CD8-positive, alpha-beta memory T cell (primary cell): ENCODE measurements around the gene PPP1R14C. TPM values are rescaled to one million over a fixed set of nuclear protein-coding genes. Genes with fewer than 3 reads are reported as not detected.
A peak's percentile ranks its signal among the peaks of the same experiment; 100 is the strongest.

Experiments
- CTCF ChIA-PET: fragments of 350-600 bp; sonication (Branson Sonifier 250); formaldehyde crosslinking; loops from one replicate; lab custom pipeline; 2021; ENCODE audit warnings: antibody characterized with exemption; lab: Charles Lee
- POLR2A ChIA-PET: fragments of 350-600 bp; sonication (Branson Sonifier 250); formaldehyde crosslinking; loops from one replicate; lab custom pipeline; 2021; ENCODE audit warnings: antibody characterized with exemption; lab: Charles Lee
- DNase-seq, 5 donors: peaks; one replicate each; pipeline versions ENCODE4 v3.0.0 to v3.0.0-alpha.2; 2020 to 2022; ENCODE audit warnings: mixed read lengths in 1 of 5
- H3K27ac ChIP-seq: one replicate; pipeline ENCODE4 v1.7.0; 2013; ENCODE audit warnings: low read depth, mild to moderate bottlenecking, low read length, moderate library complexity
- H3K27me3 ChIP-seq: 2 replicates; pipeline ENCODE4 v1.7.0; 2013; ENCODE audit warnings: low read length, mild to moderate bottlenecking; ENCODE audit not compliant: insufficient read depth, poor library complexity, severe bottlenecking
- H3K36me3 ChIP-seq: 2 replicates; pipeline ENCODE4 v1.7.0; 2013; ENCODE audit warnings: mild to moderate bottlenecking, low read length, moderate library complexity; ENCODE audit not compliant: insufficient read depth
- H3K4me1 ChIP-seq: 2 replicates; pipeline ENCODE4 v1.7.0; 2013; ENCODE audit warnings: mild to moderate bottlenecking, low read length, moderate library complexity; ENCODE audit not compliant: insufficient read depth
- H3K4me3 ChIP-seq: 2 replicates; pipeline ENCODE4 v1.7.0; 2013; ENCODE audit warnings: mild to moderate bottlenecking, low read length
- H3K9me3 ChIP-seq: 2 replicates; pipeline ENCODE4 v1.7.0; 2013; ENCODE audit warnings: mild to moderate bottlenecking, low read length
- H3K27ac Mint-ChIP-seq, 8 donors: one replicate each; pipeline ENCODE4 v1.8.0; 2020 to 2021; ENCODE audit warnings: mixed read lengths in 8 of 8, mild to moderate bottlenecking in 6 of 8, inconsistent platforms in 3 of 8, moderate library complexity in 3 of 8
- H3K27me3 Mint-ChIP-seq, 2 donors: one replicate each; pipeline ENCODE4 v1.8.0; 2020 to 2021; ENCODE audit warnings: mixed read lengths in 2 of 2, mild to moderate bottlenecking in 1 of 2, moderate library complexity in 1 of 2
- H3K36me3 Mint-ChIP-seq, 3 donors: one replicate each; pipeline ENCODE4 v1.8.0; 2020 to 2021; ENCODE audit warnings: mixed read lengths in 3 of 3, inconsistent platforms in 1 of 3, mild to moderate bottlenecking in 1 of 3
- H3K4me1 Mint-ChIP-seq, 3 donors: one replicate each; pipeline ENCODE4 v1.8.0; 2020 to 2021; ENCODE audit warnings: mixed read lengths in 3 of 3, inconsistent platforms in 1 of 3, mild to moderate bottlenecking in 1 of 3
- H3K4me3 Mint-ChIP-seq, 7 donors: one replicate each; pipeline ENCODE4 v1.8.0; 2020 to 2021; ENCODE audit warnings: mixed read lengths in 7 of 7, mild to moderate bottlenecking in 6 of 7, moderate library complexity in 4 of 7, inconsistent platforms in 2 of 7
- H3K9me3 Mint-ChIP-seq, 5 donors: one replicate each; pipeline ENCODE4 v1.8.0; 2020 to 2022; ENCODE audit warnings: mixed read lengths in 5 of 5, mild to moderate bottlenecking in 3 of 5, moderate library complexity in 2 of 5, inconsistent platforms in 1 of 5
- polyA plus RNA-seq: library from polyadenylated mRNA; unstranded; fragments of 300-500 nt; fragmentation: Illumina TruSeq; gene quantifications from one replicate; pipeline ENCODE4 v1.2.3, GENCODE V29; 2021
- total RNA-seq, 2 experiments: library from RNA; stranded (reverse); gene quantifications; one replicate each; pipeline ENCODE4 v1.2.3, GENCODE V29; 2021

The PPP1R14C gene
- total and polyA plus RNA-seq, 3 experiments from 2014 or later, result 0.76 to 1.6 (median 1.4) TPM

DNA sequence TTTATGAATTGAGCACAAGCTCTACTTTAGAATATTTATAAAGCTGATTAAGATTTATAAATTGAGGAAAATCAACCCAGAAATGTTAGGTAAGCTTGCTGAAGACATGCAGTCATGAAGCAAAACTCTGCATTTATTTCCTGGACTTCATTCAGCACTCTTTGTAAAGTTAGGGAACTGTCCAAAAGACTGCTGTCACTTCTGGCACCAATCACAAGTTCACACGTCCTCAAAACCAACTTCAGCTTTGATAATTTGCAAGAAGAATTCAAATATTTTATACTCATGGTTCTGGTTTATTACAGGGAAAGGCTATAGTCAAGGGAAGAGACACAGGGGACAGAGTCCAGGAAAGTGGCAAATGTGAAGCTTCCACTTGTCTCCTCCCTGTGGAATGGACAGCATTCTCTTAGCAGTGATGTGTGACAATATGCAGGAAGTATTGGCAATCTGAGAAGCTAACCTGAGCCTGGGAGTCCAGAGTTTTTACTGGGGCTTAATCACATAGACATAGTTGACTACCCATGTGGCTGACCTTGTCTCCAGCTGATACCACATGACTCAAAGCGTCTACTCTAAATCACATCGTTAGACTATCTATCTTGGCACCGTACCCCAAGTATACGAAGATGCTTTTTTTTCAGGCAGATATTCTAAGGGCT is 85.4 kb downstream of the PPP1R14C start:
- H3K9me3 Mint-ChIP-seq, result peaks cover 5 to 12% (median 8%) of the 10 kb centered on the region in 5 donors
- Histone ChIP-seq H3K4me1 (no peaks in the 10 kb centered on the region), H3K4me3 (no peak overlapping the region), H3K36me3 (no peaks in the 10 kb centered on the region), H3K9me3 (no peaks in the 10 kb centered on the region), H3K27me3 (no peaks in the 10 kb centered on the region), H3K27ac (no peak overlapping the region)
- CTCF ChIA-PET, result no interaction called here
- no peak for DNase-seq
- peaks cover 9 to 12% (median 10%) of the 10 kb centered on the region in 3 donors for H3K4me1 Mint-ChIP-seq
- POLR2A ChIA-PET, result no interaction called here
- no peak overlapping the region for H3K4me3 Mint-ChIP-seq
- no peak overlapping the region for H3K27ac Mint-ChIP-seq
- H3K27me3 Mint-ChIP-seq, result peaks cover 2 to 36% of the 10 kb centered on the region in 2 donors
- H3K36me3 Mint-ChIP-seq, result peaks cover 0 to 15% (median 0%) of the 10 kb centered on the region in 3 donors

GRCh38 chr6:150229436-150230163 is 86.8 kb downstream of the PPP1R14C start:
- Mint-ChIP-seq H3K4me1 (peaks cover 9 to 18% (median 12%) of the 10 kb centered on the region in 3 donors), H3K27me3 (peaks cover under 1 to 29% of the 10 kb centered on the region in 2 donors), H3K4me3 (no peak overlapping the region), H3K36me3 (peaks cover 0 to 15% (median 0%) of the 10 kb centered on the region in 3 donors), H3K9me3 (peaks cover 5 to 12% (median 8%) of the 10 kb centered on the region in 5 donors), H3K27ac (no peak overlapping the region)
- H3K27me3 ChIP-seq, result no peaks in the 10 kb centered on the region
- ChIA-PET POLR2A (no interaction called here), CTCF (no interaction called here)
- no peaks in the 10 kb centered on the region for H3K4me1 ChIP-seq
- H3K27ac ChIP-seq, result no peak overlapping the region
- no peaks in the 10 kb centered on the region for H3K9me3 ChIP-seq
- DNase-seq, result no peak
- no peak overlapping the region for H3K4me3 ChIP-seq
- H3K36me3 ChIP-seq, result no peaks in the 10 kb centered on the region

DNA sequence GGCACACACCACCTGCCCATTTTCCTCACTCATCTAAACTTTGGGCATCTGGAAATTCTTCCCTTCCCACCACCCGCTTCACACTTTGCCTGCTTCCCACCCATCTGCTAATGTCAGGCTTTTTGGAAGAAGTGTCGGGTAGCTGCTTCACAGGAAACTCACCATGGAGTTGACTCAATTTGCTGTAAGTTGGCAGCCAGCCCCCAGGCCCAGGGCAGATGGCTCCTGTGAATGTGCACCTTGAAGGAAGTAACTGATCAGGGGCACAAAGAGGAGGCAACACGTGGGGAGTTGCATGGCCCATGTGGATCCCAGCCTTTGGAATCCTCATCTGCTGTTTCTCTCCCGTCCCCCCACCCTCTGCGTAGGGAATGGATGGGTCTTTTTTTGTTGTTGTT is 87.3 kb downstream of the PPP1R14C start:
- Mint-ChIP-seq H3K27me3 (peaks cover 2 to 23% of the 10 kb centered on the region in 2 donors), H3K36me3 (peaks cover 0 to 17% (median 0%) of the 10 kb centered on the region in 3 donors), H3K4me3 (no peak overlapping the region), H3K9me3 (peaks cover 6 to 14% (median 9%) of the 10 kb centered on the region in 5 donors), H3K27ac (peak overlapping the region in 1 of 8 donors; percentile 7), H3K4me1 (peaks cover 14 to 23% (median 17%) of the 10 kb centered on the region in 3 donors)
- H3K4me1 ChIP-seq, result peaks cover 3% of the 10 kb centered on the region
- no peak overlapping the region for H3K4me3 ChIP-seq
- no peaks in the 10 kb centered on the region for H3K9me3 ChIP-seq
- CTCF ChIA-PET, result no interaction called here
- no peak for DNase-seq
- H3K27me3 ChIP-seq, result no peaks in the 10 kb centered on the region
- no peaks in the 10 kb centered on the region for H3K36me3 ChIP-seq
- POLR2A ChIA-PET, result no interaction called here
- H3K27ac ChIP-seq, result no peak overlapping the region

DNA sequence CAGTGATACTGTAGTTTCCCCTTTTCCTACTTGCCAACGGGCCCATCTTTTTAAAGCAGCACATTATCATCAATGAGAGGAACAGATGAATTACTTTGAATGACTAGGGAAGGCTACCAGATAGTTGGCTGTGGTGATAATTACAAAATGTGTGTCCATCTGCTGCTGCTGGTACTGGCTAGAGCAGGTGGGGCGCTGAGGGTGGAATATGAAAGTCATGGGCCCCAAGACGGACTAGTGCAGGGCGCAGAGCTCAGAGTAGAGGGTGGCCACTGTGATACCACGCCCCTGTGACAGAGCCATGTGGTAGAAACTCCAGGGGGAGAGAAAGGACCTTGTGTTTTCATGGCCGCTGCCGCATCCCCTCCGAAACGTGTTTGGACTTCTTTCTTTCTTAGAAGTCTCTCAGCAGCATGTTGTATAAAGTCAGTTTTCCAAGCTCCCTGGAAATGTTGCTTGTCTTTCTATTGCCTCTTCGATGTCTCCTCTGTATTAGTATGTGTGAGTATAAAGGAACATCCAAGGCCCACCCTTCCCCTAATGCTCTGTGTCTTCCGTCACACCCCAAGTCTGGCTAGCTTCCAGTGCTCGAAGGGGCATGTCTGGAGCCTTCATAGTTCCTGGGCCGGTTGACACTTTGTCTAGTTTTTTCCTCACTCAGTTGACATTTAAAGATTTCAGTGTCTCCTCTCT is 88.1 kb downstream of the PPP1R14C start:
- CTCF ChIA-PET, result no interaction called here
- H3K4me3 Mint-ChIP-seq, result peak overlapping the region in 1 of 7 donors; percentile 27

DNA sequence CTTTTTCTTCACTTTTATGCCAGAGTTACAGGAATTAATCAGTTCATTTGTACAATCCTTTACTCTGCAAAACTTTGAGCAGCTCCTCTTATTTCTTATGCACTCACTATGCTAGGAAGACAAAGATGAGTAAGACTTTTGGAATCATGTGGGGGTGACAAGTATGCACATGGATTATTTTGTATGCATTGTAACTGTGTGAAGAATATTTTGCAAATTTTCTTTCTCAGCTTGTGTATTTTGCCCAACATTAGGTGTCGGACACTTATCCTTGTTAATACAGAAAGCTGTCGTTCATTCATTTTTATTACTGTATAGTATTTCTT is 88.6 kb downstream of the PPP1R14C start:
- Mint-ChIP-seq H3K27ac (no peak overlapping the region), H3K27me3 (peaks cover 3 to 17% of the 10 kb centered on the region in 2 donors), H3K9me3 (peaks cover 7 to 14% (median 10%) of the 10 kb centered on the region in 5 donors), H3K36me3 (peaks cover 0 to 23% (median 0%) of the 10 kb centered on the region in 3 donors), H3K4me3 (no peak overlapping the region), H3K4me1 (peaks cover 27 to 36% (median 30%) of the 10 kb centered on the region in 3 donors)
- Histone ChIP-seq H3K36me3 (no peaks in the 10 kb centered on the region), H3K9me3 (no peaks in the 10 kb centered on the region), H3K27me3 (no peaks in the 10 kb centered on the region), H3K4me3 (no peak overlapping the region), H3K27ac (no peak overlapping the region), H3K4me1 (peaks cover 9% of the 10 kb centered on the region)
- no peak for DNase-seq
- POLR2A ChIA-PET, result no interaction called here
- CTCF ChIA-PET, result no interaction called here

More for the DNA sequence above, 88.1 kb downstream of the PPP1R14C start:
- Histone ChIP-seq H3K36me3 (no peaks in the 10 kb centered on the region), H3K4me3 (no peak overlapping the region), H3K9me3 (no peaks in the 10 kb centered on the region), H3K27ac (no peak overlapping the region), H3K4me1 (peaks cover 9% of the 10 kb centered on the region), H3K27me3 (no peaks in the 10 kb centered on the region)
- peaks cover 22 to 31% (median 25%) of the 10 kb centered on the region in 3 donors for H3K4me1 Mint-ChIP-seq
- peaks cover 2 to 20% of the 10 kb centered on the region in 2 donors for H3K27me3 Mint-ChIP-seq
- no peak overlapping the region for H3K27ac Mint-ChIP-seq
- POLR2A ChIA-PET, result no interaction called here
- H3K36me3 Mint-ChIP-seq, result peaks cover 0 to 19% (median 0%) of the 10 kb centered on the region in 3 donors
- DNase-seq, result no peak
- peaks cover 7 to 14% (median 9%) of the 10 kb centered on the region in 5 donors for H3K9me3 Mint-ChIP-seq

DNA sequence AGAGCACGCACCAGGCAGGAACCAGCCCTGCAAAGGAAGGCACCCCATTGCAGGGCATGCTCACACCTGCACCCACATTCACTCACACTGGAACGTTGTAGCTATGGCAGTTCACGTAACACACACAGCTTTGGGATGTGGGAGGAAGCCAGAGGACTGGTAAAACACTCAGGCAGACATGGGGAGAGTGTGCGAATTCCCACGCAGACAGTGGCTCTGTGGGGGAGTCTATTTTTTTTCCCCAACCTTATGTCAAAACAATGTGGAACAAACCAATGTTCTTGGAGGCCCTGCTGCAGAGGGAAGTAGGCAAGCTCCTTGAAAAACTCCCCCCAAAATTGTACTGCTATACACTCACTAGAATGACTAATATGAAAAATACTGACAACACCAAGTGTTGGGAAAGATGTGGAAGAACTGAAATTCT is 91.0 kb downstream of the PPP1R14C start:
- Histone ChIP-seq H3K27me3 (no peaks in the 10 kb centered on the region), H3K27ac (no peak overlapping the region), H3K4me3 (no peak overlapping the region), H3K4me1 (peaks cover 9% of the 10 kb centered on the region), H3K36me3 (no peaks in the 10 kb centered on the region), H3K9me3 (no peaks in the 10 kb centered on the region)
- no peak for DNase-seq
- ChIA-PET POLR2A (no interaction called here), CTCF (no interaction called here)
- no peak overlapping the region for H3K27ac Mint-ChIP-seq
- peaks cover 5 to 12% of the 10 kb centered on the region in 2 donors for H3K27me3 Mint-ChIP-seq
- peaks cover 33 to 41% (median 38%) of the 10 kb centered on the region in 3 donors for H3K4me1 Mint-ChIP-seq
- H3K36me3 Mint-ChIP-seq, result peaks cover 0 to 23% (median 2%) of the 10 kb centered on the region in 3 donors
- H3K4me3 Mint-ChIP-seq, result no peak overlapping the region
- H3K9me3 Mint-ChIP-seq, result peaks cover 7 to 14% (median 10%) of the 10 kb centered on the region in 5 donors

GRCh38 chr6:150235218-150235617 is 92.4 kb downstream of the PPP1R14C start:
- Histone ChIP-seq H3K27ac (no peak overlapping the region), H3K27me3 (no peaks in the 10 kb centered on the region), H3K36me3 (no peaks in the 10 kb centered on the region), H3K9me3 (no peaks in the 10 kb centered on the region), H3K4me1 (peaks cover 9% of the 10 kb centered on the region), H3K4me3 (no peak overlapping the region)
- Mint-ChIP-seq H3K27ac (peak overlapping the region in 3 of 8 donors; percentile 32 to 80 (median 68)), H3K27me3 (peaks cover 6 to 7% of the 10 kb centered on the region in 2 donors), H3K9me3 (peaks cover 9 to 16% (median 10%) of the 10 kb centered on the region in 5 donors), H3K4me3 (peak overlapping the region in 6 of 7 donors; percentile 56 to 74 (median 68)), H3K4me1 (peaks cover 33 to 41% (median 38%) of the 10 kb centered on the region in 3 donors), H3K36me3 (peaks cover 0 to 31% (median 4%) of the 10 kb centered on the region in 3 donors)
- CTCF ChIA-PET, result no interaction called here
- no peak for DNase-seq
- POLR2A ChIA-PET, result no interaction called here
